CD4-positive, CD25-positive, alpha-beta regulatory T cell (primary cell): ENCODE results near the gene FSHR. TPM values are rescaled to one million over a fixed set of nuclear protein-coding genes. Genes with fewer than 3 reads are reported as not detected.
A peak's percentile ranks its signal among the peaks of the same experiment; 100 is the strongest.

ENCODE experiments used
- ATAC-seq, 2 donors: fragments of 150-1000 bp; cut with Tn5 transposase; one replicate each; pipeline ENCODE4 v1.10.0; 2021; ENCODE audit warnings: low read depth in 2 of 2, moderate number of reproducible peaks in 2 of 2, moderate library complexity in 1 of 2
- DNase-seq, 3 donors: peaks; one replicate each; pipeline versions ENCODE4 v3.0.0 to v3.0.0-alpha.2; 2012 to 2022; ENCODE audit warnings: mixed read lengths in 1 of 3
- H3K27ac ChIP-seq: one replicate; pipeline ENCODE4 v1.7.0; 2013; ENCODE audit warnings: mild to moderate bottlenecking, low read length; ENCODE audit not compliant: insufficient read depth, poor library complexity, severe bottlenecking
- H3K27me3 ChIP-seq: one replicate; pipeline ENCODE4 v1.7.0; 2013; ENCODE audit warnings: low read length; ENCODE audit not compliant: control insufficient read depth, insufficient read depth
- H3K36me3 ChIP-seq: one replicate; pipeline ENCODE4 v1.7.0; 2013; ENCODE audit warnings: mild to moderate bottlenecking, low read length, moderate library complexity; ENCODE audit not compliant: control insufficient read depth, insufficient read depth
- H3K4me1 ChIP-seq: 2 replicates; pipeline ENCODE4 v1.7.0; 2013; ENCODE audit warnings: mild to moderate bottlenecking, low read length; ENCODE audit not compliant: insufficient read depth, control insufficient read depth, poor library complexity, severe bottlenecking
- H3K4me3 ChIP-seq: one replicate; pipeline ENCODE4 v1.7.0; 2013; ENCODE audit warnings: low read depth, mild to moderate bottlenecking, low read length, moderate library complexity
- H3K9me3 ChIP-seq, 2 experiments: 1 replicate in 1 of 2; 2 replicates in 1 of 2; pipeline ENCODE4 v1.7.0; 2013; ENCODE audit warnings: low read length in 2 of 2, mild to moderate bottlenecking in 1 of 2, moderate library complexity in 1 of 2; ENCODE audit not compliant: control insufficient read depth in 2 of 2
- H3K27ac Mint-ChIP-seq, 3 donors: one replicate each; pipeline ENCODE4 v1.8.0; 2020 to 2022; ENCODE audit warnings: mild to moderate bottlenecking in 3 of 3, mixed read lengths in 3 of 3, moderate library complexity in 2 of 3
- H3K27me3 Mint-ChIP-seq: one replicate; pipeline ENCODE4 v1.8.0; 2022; ENCODE audit warnings: mild to moderate bottlenecking, mixed read lengths
- H3K36me3 Mint-ChIP-seq: one replicate; pipeline ENCODE4 v1.8.0; 2020; ENCODE audit warnings: mixed read lengths
- H3K4me1 Mint-ChIP-seq, 4 donors: one replicate each; pipeline ENCODE4 v1.8.0; 2020 to 2022; ENCODE audit warnings: mixed read lengths in 4 of 4, mild to moderate bottlenecking in 1 of 4
- H3K4me3 Mint-ChIP-seq, 4 donors: one replicate each; pipeline ENCODE4 v1.8.0; 2020 to 2022; ENCODE audit warnings: mild to moderate bottlenecking in 4 of 4, mixed read lengths in 4 of 4, moderate library complexity in 3 of 4
- H3K9me3 Mint-ChIP-seq, 7 donors: one replicate each; pipeline ENCODE4 v1.8.0; 2020 to 2022; ENCODE audit warnings: mixed read lengths in 7 of 7, mild to moderate bottlenecking in 3 of 7, moderate library complexity in 2 of 7
- polyA plus RNA-seq, 4 donors: library from polyadenylated mRNA; unstranded; fragments of 300-500 nt; fragmentation: Illumina TruSeq; gene quantifications; one replicate each; pipeline ENCODE4 v1.2.3, GENCODE V29; 2021
- total RNA-seq: library from RNA; stranded (reverse); gene quantifications from one replicate; pipeline ENCODE4 v1.2.3, GENCODE V29; 2022

The FSHR gene
- total and polyA plus RNA-seq, 5 donors from 2014 or later, result not detected

DNA sequence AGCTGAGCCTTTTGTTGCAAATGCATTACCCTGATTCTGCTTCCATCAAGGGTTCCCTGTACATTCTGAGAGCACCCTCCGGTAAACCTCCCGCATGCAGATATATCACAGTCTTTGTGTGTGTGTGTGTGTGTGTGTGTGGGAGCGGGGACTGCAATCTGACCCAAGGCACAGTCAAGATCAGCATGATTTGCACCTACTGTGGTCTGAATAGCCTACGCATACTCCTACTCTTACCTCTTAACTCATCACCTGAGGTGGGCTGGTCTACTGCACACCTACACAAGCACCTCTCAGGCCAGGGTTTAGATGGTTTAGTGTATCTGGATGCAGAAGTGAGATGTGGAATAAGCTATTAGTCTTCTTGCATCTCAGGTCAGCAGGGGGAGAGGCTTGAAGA, 174.6 kb downstream of the FSHR start:
- H3K27ac ChIP-seq, result no peak overlapping the region
- ATAC-seq, result no peak
- no peaks in the 10 kb centered on the region for H3K36me3 Mint-ChIP-seq
- no peak for DNase-seq
- H3K4me3 Mint-ChIP-seq, result no peak overlapping the region
- no peaks in the 10 kb centered on the region for H3K4me1 ChIP-seq
- H3K4me3 ChIP-seq, result no peak overlapping the region
- no peaks in the 10 kb centered on the region for H3K9me3 ChIP-seq
- no peaks in the 10 kb centered on the region for H3K4me1 Mint-ChIP-seq
- no peaks in the 10 kb centered on the region for H3K36me3 ChIP-seq
- H3K27ac Mint-ChIP-seq, result no peak overlapping the region
- peaks cover 0 to 3% (median 0%) of the 10 kb centered on the region in 7 donors for H3K9me3 Mint-ChIP-seq
- no peaks in the 10 kb centered on the region for H3K27me3 ChIP-seq
- H3K27me3 Mint-ChIP-seq, result no peaks in the 10 kb centered on the region

DNA sequence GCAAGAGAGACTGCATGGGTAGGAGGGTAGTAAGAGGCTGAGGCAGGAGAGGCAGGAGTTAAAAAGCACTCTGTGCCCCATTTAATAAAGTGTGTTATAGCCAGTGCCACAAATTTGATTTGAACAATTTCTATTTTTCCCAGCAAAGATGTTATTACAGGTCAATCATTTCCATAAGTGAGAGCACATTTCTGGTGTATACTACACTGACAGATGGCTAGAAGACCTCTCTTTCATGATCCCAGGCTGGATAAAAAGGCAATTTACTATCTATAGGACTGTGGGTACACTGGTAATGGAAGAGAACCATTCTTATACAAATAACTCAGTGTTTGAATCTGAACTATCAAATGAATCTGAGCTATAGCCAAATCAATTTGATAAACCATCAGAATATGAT, 176.2 kb downstream of the FSHR start:
- no peak overlapping the region for H3K4me3 Mint-ChIP-seq
- ATAC-seq (no peak), DNase-seq (no peak)
- H3K36me3 Mint-ChIP-seq, result no peaks in the 10 kb centered on the region
- H3K27ac Mint-ChIP-seq, result no peak overlapping the region
- no peaks in the 10 kb centered on the region for H3K36me3 ChIP-seq
- no peaks in the 10 kb centered on the region for H3K27me3 Mint-ChIP-seq
- H3K27ac ChIP-seq, result no peak overlapping the region
- H3K4me1 Mint-ChIP-seq, result no peaks in the 10 kb centered on the region
- H3K9me3 ChIP-seq, result no peaks in the 10 kb centered on the region
- no peaks in the 10 kb centered on the region for H3K4me1 ChIP-seq
- no peak overlapping the region for H3K4me3 ChIP-seq
- H3K9me3 Mint-ChIP-seq, result peaks cover 0 to 3% (median 0%) of the 10 kb centered on the region in 7 donors
- H3K27me3 ChIP-seq, result no peaks in the 10 kb centered on the region

DNA sequence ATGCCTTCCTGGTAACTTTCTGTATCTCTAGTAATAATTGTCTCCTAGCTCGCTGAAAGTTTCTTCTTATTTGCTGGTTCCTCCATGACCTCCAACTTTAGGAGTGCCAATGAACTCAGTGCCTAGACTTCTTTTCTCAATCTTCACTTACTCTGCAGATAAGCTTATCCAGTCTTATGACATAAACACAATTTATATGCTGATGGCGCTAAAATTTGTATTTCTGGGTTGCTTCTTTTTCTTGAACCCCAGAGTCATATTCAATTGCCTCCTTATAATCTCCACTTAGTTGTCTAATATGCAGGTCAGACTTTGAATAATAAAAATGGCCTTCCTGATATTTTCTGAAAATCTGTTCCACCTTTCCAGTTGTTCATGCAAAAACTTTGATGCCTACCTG, 182.5 kb downstream of the FSHR start:
- Mint-ChIP-seq H3K4me1 (no peaks in the 10 kb centered on the region), H3K27me3 (no peaks in the 10 kb centered on the region), H3K4me3 (no peak overlapping the region), H3K36me3 (no peaks in the 10 kb centered on the region), H3K9me3 (peaks cover 0 to 3% (median 0%) of the 10 kb centered on the region in 7 donors), H3K27ac (no peak overlapping the region)
- Histone ChIP-seq H3K4me1 (no peaks in the 10 kb centered on the region), H3K27ac (no peak overlapping the region), H3K4me3 (no peak overlapping the region), H3K36me3 (no peaks in the 10 kb centered on the region), H3K27me3 (no peaks in the 10 kb centered on the region), H3K9me3 (no peaks in the 10 kb centered on the region)
- no peak for DNase-seq
- no peak for ATAC-seq

DNA sequence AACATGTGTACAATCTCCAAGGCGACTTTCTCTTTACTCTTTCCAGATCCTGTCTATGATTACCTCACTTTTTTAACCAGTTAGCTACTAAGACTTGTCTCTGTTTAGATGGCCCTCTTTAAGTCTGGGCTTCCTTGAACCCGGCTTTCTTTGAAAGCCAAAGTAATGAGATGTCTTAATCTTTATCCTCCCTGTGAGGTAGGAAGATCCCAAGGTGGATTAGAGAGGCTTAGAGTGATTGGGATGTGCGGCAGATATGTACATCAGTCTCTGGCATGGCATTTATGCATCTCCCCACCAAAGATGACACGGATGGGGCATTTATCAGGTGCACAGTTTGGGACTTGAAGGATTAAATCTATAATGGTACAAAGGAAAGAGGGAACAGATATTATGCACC, 186.3 kb downstream of the FSHR start:
- H3K9me3 ChIP-seq, result no peaks in the 10 kb centered on the region
- no peaks in the 10 kb centered on the region for H3K27me3 ChIP-seq
- Mint-ChIP-seq H3K4me3 (no peak overlapping the region), H3K36me3 (no peaks in the 10 kb centered on the region), H3K27me3 (no peaks in the 10 kb centered on the region), H3K27ac (no peak overlapping the region), H3K9me3 (no peaks in the 10 kb centered on the region), H3K4me1 (no peaks in the 10 kb centered on the region)
- no peaks in the 10 kb centered on the region for H3K4me1 ChIP-seq
- H3K4me3 ChIP-seq, result no peak overlapping the region
- ATAC-seq (no peak), DNase-seq (no peak)
- no peak overlapping the region for H3K27ac ChIP-seq
- H3K36me3 ChIP-seq, result no peaks in the 10 kb centered on the region

DNA sequence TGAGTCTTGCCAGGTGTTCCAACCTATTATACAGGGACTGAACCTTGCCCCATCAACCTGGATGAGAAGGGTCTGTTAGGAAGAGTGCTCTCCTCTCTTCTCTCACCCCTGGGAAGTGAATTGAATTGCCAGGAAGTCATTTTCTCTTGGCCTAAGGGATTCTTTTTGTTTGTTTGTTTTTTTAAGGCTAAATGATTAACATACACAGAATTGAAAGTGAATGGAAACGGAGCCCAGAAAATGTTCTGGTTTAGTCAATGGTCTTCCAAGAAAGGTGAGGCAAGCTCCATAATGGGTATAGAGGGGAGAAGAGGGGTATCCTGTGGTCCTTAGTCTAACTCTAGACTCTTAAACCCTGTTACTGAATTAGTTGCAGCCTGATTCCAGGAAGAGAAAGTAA, 189.1 kb downstream of the FSHR start:
- DNase-seq (no peak), ATAC-seq (no peak)
- H3K36me3 Mint-ChIP-seq, result no peaks in the 10 kb centered on the region
- H3K4me3 Mint-ChIP-seq, result no peak overlapping the region
- Histone ChIP-seq H3K36me3 (no peaks in the 10 kb centered on the region), H3K9me3 (no peaks in the 10 kb centered on the region), H3K4me1 (no peaks in the 10 kb centered on the region), H3K27me3 (no peaks in the 10 kb centered on the region), H3K27ac (no peak overlapping the region), H3K4me3 (no peak overlapping the region)
- no peak overlapping the region for H3K27ac Mint-ChIP-seq
- H3K9me3 Mint-ChIP-seq, result peaks cover 0 to 4% (median 0%) of the 10 kb centered on the region in 7 donors
- H3K27me3 Mint-ChIP-seq, result no peaks in the 10 kb centered on the region
- H3K4me1 Mint-ChIP-seq, result no peaks in the 10 kb centered on the region

DNA sequence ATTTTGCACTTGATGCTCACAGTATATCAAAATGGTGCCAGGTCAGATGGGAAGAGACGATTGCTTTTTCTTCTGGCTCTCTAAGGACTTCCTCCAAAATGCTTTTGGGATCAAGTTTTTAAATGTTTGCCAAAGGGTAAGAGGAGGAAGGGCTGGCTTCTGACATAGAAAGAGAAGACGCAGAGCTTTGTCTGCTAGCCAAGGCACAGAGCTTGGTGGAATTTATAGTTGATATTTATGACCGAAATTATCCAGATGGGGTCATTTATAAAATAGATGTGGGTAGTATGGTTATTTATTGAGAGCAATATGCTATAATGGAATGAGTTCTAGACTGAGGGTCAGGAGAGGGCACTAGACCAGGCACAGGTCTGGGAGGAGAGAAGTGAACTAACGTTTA, 193.3 kb downstream of the FSHR start:
- no peaks in the 10 kb centered on the region for H3K36me3 ChIP-seq
- H3K4me3 Mint-ChIP-seq, result no peak overlapping the region
- no peak overlapping the region for H3K4me3 ChIP-seq
- H3K4me1 ChIP-seq, result no peaks in the 10 kb centered on the region
- no peaks in the 10 kb centered on the region for H3K27me3 Mint-ChIP-seq
- no peaks in the 10 kb centered on the region for H3K4me1 Mint-ChIP-seq
- DNase-seq (no peak), ATAC-seq (no peak)
- H3K27ac Mint-ChIP-seq, result no peak overlapping the region
- no peaks in the 10 kb centered on the region for H3K9me3 ChIP-seq
- H3K27me3 ChIP-seq, result no peaks in the 10 kb centered on the region
- H3K9me3 Mint-ChIP-seq, result peaks cover 0 to 5% (median 0%) of the 10 kb centered on the region in 7 donors
- no peaks in the 10 kb centered on the region for H3K36me3 Mint-ChIP-seq
- H3K27ac ChIP-seq, result no peak overlapping the region

DNA sequence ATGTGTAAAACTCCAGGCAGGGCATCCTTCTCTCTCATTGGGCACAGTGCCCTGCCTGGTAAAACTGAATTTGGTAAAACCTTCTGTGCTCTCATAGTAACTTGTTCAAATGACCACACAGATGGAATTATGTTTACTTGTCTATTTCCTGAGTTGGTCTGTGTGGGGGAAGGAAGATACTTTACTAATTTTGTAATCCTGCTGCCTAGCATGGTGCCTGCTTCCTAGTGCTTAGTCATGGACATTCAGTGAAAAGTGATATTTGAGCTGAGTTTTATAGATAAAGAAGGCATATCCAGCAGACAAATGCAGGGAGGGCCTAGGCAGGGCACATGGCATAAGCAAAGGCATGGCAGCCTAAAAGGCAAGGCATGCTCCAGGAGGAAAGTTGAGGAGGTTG, 199.4 kb downstream of the FSHR start:
- Histone ChIP-seq H3K4me1 (no peaks in the 10 kb centered on the region), H3K36me3 (no peaks in the 10 kb centered on the region), H3K4me3 (no peak overlapping the region), H3K27ac (no peak overlapping the region), H3K9me3 (no peaks in the 10 kb centered on the region), H3K27me3 (no peaks in the 10 kb centered on the region)
- Mint-ChIP-seq H3K9me3 (peaks cover 0 to 2% (median 0%) of the 10 kb centered on the region in 7 donors), H3K27me3 (no peaks in the 10 kb centered on the region), H3K4me3 (no peak overlapping the region), H3K27ac (peak overlapping the region in 1 of 3 donors; percentile 70), H3K36me3 (no peaks in the 10 kb centered on the region), H3K4me1 (no peaks in the 10 kb centered on the region)
- ATAC-seq (no peak), DNase-seq (no peak)

DNA sequence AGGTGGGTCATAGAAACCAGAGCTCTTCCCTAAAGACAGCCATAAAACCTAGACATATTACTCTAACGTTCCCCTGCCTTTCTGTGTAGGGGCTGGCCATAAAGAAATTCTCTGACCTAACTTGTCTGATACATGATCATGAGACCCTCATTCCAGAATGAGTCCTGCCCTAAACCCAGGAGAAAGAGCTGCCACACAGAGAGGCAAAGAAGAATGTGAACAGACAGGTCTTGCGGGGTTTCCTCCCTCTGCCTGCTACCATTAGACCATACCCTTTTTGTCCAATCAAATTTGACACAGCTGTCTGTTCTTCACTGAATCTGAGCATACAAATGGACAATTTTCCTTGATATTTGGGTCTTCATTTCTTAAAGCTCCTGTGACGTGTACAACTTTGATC, 200.0 kb downstream of the FSHR start:
- no peak for ATAC-seq
- H3K27me3 Mint-ChIP-seq, result no peaks in the 10 kb centered on the region
- peaks cover 0 to 1% (median 0%) of the 10 kb centered on the region in 7 donors for H3K9me3 Mint-ChIP-seq
- H3K4me3 Mint-ChIP-seq, result no peak overlapping the region
- no peaks in the 10 kb centered on the region for H3K9me3 ChIP-seq
- H3K4me1 ChIP-seq, result no peaks in the 10 kb centered on the region
- H3K4me3 ChIP-seq, result no peak overlapping the region
- H3K27ac ChIP-seq, result no peak overlapping the region
- no peaks in the 10 kb centered on the region for H3K36me3 ChIP-seq
- no peaks in the 10 kb centered on the region for H3K27me3 ChIP-seq
- no peak for DNase-seq
- H3K36me3 Mint-ChIP-seq, result no peaks in the 10 kb centered on the region
- H3K27ac Mint-ChIP-seq, result no peak overlapping the region
- H3K4me1 Mint-ChIP-seq, result no peaks in the 10 kb centered on the region
